Fibroblast of gingiva (primary cell): ENCODE measurements around the gene TTC34.
"Not testable (repeated sequence)": the region's sequence is repeated elsewhere in the genome, so short reads cannot be mapped to it uniquely, and the experiment has no call there.

Experiments used
- DNase-seq: peaks from one replicate; pipeline ENCODE4 v3.0.0-alpha.2; 2011; ENCODE audit warnings: low read depth

The TTC34 gene

DNA sequence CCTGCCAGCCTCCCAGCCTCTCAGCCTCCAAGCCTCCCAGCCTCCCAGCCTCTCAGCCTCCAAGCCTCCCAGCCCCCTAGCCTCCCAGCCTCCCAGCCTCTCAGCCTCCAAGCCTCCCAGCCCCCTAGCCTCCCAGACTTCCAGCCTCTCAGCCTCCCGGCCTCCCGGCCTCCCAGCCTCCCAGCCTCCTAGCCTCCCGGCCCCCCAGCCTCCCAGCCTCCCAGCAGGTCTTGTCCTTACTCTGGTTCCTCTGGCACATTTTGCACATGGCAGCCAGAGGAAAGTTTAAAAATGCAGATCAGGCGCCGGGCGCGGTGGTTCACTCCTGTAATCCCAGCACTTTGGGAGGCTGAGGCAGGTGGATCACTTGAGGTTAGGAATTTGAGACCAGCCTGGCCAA is 2.5 kb downstream of the TTC34 start:
- DNase-seq, result not testable (repeated sequence)

DNA sequence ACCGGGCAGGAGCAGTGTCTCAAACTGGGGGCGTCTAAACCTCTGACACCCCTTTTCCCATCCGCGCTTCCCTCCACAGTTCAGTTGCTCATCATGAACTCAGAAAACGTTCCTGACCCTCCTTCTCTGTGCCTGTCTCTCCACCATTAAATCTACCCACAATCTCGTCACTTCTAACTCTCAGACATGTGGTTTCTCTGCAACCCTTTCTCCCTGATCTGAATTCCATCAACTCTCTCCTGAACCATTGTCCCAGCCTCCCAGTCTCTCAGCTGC is 3.8 kb downstream of the TTC34 start:
- DNase-seq, result no peak

DNA sequence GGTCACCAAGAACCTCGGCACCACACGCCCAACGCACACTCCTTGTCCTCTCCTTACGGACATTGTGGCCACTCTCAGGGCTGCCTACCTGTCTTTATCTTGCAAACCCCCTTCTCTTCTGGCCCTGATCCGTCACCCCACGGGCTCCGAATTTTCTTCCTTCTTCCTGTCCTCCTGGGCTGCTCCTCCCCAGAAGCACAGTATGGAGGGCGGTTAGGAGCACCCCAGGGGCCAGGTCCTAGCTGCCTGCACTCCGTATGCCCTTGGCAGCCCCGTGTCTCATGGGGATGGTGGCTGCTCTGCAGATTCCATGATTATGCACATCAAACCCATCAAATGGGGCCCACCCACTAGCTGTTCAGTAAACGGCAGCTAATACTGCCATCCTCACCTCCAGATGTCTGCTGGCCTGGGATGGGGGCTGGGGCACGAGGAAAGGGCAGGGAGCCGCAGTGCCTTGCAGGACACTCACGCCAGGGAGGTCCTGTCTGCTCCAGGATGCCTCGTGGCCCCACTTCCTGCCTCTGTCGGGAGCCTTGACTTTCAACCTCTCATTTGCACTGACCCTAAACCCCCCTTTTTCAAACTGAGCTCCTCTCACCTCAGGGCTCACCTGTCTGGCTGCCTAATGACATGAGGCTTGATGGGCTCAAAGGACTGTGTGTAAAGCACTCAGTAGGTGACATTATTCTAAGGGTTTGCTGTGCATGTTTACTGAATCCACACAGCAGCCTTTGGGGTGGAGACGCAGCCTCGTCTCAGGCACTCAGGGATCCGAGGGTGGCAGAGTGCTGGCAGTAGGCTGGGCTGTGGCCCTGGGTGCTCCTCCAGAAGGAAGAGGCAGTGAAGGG is 4.4 kb downstream of the TTC34 start:
- DNase-seq, result no peak

DNA sequence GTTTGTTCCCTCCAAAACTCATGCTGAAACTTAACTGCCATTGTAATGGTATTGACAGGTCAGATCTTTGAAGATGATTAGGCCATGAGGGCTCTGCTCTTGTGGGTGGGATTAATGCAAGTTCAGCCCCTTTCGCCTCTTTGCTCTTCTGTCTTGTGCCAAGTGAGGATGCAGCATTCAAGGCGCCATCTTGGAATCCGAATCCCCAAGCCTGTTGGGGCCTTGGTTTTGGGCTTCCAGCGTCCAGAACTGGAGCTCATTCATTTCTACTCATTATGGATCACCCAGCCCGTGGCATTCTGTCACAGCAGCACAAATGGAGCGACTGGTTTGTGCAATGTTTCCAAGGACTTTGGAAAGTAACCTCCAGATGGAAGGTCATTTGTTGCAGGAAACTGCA is 5.6 kb downstream of the TTC34 start:
- DNase-seq, result no peak

DNA sequence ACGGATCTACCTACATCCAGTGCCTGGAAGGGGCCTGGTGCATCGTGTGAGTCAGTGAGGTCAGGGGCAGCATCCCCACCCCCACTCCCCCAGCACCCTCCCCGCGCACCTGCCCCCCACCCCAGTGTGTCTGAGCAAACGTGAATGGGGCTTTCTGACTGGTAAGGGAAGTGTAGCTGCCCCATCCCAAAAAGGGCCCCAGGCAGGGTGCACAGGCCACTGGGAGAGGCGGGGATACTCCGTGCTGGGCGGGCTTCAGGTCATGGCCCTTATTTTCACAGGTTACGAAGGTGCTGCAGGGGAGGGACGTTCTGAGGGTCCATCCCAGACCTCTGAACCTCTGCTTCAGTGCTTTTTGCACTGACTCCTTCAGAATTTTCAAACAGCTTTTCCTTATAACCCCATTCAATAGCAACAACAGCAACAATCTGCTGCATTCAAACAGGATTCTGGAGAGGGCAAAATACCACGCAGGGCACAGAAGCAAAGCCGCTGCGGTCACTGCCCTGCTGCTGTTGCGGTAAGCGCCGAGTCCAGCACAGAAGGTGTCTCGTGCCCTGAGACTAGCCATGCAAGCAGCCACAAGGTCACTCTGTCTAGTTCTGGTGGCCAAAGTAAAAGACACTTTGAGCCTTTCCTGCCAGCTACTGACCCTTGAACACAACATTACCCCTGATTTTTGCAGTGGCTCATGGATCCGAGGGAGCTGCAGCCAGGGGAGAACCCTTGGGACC is 10.3 kb downstream of the TTC34 start:
- no peak for DNase-seq

DNA sequence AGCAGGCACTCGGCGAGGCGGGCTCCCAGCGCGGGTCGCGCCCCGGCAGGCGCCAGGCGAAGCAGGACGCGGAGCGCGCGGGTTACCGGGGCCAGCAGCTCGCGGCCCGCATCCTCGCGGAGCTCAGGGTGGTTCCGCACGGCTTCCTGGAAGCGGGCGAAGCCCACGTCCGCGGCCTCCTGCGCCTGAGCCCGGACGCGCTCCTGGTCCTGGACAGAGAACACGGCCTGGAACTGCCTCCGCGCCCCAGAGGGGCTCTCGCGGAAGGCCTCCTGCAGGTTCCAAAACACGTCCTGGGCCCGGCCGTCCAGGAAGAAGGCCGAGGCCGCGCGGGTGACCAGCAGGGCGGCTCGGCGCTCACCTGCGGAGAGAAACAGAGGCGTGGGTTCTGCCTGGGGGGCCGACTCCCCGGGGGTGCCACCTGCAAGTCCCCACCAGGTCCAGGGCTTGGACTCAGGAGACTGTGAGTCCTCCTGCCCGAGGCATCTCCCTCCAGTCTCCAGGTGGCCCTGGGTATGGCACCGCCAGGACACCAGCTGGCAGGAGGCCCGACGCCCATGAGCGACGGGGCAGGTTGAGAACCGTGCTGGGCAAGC is 11.4 kb downstream of the TTC34 start:
- DNase-seq, result no peak

DNA sequence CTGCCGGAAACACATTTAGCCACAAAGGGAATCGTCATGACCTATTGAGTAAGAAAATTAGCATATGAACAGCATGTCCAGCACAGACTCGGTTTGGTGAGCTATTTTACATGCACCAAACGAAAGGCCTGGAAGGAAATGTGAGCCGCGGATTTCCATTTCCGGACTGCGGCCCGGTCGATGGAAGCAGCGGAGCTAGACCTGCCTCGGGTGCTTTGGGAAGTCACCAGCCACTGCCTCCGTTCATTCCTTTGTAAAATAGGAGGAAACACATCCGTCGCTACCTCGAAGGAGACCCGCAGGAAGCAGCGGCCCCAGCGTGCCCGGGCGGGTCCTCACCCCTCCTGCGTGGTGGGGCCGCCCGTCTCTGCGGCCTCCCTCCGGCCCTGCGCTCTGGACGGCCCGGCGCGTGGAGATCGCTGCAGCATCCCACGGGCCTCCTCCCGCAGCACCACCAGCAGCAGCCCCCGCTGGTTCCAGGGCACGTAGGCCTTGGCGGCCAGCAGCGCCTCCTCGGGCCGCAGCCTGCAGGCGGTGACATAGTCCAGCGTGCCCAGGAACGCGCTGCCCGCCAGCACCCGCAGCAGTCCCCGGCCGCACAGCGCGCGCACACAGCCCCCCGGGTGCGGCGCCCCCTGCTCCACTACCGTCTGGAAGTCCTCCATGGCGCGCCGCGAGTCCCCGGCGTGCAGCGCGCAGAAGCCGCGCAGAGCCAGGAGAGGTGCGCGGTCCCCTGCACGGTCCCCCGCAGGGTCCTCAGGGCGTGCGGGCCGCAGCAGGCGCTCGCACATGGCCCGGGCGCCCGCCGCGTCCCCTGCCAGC is 12.1 kb downstream of the TTC34 start:
- no peak for DNase-seq

DNA sequence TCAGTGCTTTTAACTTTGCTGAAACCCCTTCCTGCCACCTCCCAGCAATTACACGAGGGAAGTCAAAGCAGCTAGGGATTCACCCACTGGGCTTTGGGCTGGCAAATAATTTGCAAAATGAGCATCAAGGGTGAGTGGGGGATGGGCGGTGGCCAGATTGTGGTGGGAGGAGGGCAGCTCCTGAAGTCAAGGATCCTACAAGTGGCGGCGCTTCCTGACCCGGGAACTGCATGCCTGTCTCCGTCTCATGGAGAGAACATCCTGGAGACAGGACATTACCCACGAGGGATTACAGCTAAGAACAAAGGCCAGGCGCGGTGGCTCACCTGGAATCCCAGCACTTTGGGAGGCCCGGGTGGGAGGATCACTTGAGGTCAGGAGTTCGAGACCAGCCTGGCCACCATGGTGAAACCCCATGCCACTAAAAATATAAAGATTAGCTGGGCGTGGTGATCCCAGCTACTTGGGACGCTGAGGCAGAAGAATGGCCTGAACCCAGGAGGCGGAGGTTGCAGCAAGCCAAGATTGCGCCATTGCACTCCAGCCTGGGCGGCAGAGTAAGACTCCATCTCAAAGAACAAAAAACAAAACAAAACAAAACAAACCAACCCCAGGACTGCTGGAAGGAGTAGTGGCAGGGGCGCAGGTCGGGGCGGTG is 12.9 kb downstream of the TTC34 start:
- DNase-seq, result no peak

DNA sequence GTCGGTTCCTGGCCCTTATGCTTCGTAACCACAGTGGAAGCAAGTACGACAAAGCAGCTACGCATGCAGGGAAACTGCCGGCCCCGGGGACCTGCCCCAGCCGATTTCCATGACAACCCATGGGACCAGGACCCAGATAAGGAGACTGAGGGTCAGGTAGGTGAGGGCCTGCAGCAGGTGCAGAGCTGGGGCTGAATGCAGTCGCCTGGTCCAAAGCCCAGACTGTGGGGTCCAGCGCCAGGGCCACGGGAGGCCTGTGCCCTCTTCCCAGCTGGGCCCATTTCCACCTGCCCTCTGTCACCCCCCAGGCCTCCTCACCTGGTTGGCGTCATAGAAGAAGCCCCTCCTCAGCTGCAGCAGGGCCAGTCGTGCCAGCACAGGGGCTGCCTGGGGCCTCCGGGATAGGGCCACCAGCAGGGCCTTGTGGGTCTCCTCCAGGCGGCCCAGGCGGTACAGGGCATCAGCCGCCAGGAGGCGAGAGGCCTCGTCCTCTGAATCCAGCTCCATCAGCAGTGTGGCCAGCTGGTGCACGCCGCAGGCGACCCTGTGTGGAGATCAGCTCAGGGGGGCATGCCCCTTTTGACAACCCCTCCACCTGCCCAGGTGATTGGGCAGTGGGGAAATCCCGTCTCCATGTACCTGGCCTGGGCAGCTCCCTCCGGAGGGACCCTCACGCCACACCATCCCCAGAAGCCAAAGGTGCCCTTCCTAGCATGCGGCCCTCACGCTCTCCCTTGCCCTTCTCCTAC is 14.2 kb downstream of the TTC34 start:
- no peak for DNase-seq

DNA sequence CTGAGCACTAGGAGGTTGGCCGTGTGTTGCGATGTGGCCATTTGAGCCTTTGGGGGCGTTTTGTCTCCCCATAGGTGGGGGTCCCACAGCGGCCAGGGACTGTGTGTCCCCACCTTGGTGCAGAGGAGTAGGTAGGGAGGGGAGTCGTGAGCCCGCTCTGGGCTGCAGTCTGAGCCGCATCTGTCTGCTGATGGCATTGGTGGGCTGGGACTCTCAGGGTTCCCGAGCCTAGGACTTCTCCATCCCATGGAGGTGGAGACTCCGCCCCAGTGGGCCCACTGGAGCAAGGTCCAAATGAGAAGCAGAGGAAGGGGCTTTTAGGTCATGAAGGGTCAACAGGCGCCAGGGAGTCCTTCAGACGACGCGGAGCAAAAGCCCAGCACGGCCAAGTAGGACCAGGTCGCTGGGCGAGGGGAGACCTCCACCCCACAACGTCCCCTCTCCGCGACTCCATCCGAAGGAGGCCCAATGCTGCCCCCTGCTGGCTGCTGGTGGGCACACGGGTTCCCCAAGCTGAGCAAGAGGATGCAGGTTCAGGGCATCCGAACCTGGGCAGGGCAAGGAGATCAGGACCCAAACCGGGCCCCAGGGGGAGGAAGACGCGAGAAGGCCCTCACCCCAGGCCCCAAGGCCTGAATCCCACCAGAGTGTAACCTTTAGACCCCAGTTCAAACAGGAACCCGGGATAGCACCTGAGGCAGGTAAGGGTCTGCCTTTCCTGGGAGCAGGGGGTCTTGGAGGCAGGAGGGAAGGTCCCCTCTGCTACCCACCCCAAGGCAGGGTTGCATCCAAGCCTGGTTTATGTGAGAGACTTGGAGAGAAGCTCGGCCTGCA is 14.9 kb downstream of the TTC34 start:
- DNase-seq, result no peak

DNA sequence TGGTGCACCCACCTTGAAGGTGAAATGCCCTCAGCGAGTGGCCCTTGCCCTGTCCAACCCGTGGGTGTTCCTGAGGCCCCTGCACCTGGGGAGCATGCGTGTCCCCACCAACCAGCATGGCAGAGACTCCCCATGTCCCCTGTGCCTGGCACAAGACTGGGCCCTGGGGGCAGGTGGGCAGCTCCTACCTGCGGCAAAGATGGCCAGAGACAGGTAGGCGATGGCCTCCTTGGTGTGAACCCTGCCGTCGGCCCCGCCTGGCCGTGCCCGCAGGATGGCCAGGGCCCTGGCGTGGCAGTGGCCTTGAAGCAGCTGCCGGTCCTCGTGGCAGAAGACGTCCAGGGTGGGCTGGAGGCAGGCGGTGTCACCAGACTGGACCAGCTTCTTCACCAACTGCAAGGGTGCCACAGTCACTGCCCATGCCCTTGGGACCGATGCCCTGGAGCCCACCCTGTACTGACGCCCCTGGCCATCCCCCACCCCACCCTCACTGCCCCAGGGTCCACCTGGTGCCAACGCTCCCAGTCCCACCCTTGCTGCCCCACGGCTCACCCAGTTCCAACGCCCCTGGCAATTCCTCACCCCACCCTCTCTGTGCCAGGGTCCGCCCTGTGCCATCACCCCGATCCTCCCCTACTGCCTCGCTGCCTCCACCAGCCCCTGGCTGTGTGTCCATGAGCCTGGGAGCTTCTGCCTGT is 15.7 kb downstream of the TTC34 start:
- no peak for DNase-seq

DNA sequence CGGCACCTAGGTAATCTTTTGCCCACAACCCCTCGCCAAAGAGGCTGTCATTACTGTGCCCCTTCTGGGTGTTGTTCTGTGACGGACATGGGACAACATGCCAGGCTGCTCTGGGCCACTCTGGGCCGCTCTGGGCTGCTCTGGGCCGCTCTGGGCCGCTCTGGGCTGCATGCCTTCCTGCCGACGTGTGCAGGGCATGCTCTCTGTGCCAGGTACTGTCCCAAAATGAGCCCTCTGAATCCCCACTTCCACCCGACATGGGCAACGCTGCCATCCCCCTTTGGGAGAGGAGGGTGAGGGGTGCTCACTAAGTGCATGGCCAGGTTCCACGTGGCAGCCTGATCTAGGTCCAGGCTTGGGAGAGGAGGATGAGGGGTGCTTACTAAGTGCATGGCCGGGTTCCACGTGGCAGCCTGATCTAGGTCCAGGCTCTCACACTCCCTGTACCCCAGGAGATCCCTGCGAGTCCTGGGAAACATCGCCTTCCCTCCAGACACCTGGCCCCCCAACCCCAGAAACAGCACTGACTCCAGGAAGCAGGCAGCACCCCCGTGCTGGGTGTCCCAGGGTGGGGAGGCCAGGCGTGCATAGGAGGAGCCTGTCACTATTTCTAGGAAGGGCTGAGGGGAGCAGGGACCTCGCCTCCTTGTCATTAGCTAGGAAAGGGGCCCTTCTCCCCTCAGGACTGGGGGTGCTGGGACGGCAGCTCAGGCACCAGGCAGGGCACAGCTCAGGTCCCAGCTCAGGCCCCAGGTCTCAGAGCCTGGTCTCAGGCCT is 16.5 kb downstream of the TTC34 start:
- no peak for DNase-seq

DNA sequence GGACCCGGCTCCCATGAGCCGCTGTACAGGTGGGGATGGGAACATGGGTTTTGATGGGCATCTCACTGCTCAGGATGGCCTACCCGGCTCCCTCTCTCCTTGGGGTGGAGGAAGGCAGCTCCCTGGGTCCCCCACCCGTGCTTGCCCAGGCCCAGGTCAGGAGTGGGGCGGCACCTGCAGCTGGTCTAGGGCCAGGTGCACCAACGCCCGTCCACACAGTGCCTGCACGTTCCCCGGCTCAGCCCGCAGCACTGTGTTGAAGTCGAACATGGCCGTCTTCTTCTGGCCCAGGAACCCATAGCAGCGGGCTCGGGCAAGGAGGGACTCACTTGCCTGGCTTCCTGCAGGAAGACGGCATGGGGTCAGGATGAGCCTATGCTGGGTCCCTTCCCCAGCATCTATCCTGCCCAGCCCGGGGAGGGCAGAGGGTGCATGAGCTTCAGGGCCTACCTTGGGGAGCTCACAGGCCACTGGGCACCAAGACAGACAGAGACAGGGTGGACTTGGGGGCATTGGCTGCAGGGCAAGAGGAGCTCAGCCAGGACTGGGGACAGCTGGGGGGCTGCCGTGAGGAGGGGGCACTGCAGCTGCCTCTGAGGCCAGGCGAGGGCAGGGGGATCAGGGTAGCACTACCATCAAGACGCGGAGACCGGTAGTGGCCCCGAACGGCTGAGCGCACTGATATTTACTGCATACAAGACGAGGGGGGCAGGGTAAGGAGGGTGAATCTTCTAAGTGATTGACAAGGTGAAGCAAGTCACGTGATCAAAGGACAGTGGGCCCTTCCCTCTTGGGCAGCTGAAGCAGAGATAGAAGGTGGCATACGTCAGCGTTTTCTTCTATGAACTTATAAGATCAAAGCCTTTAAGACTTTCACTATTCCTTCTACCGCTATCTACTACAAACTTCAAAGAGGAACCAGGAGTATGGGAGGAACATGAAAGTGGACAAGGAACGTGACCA is 17.8 kb downstream of the TTC34 start:
- no peak for DNase-seq

DNA sequence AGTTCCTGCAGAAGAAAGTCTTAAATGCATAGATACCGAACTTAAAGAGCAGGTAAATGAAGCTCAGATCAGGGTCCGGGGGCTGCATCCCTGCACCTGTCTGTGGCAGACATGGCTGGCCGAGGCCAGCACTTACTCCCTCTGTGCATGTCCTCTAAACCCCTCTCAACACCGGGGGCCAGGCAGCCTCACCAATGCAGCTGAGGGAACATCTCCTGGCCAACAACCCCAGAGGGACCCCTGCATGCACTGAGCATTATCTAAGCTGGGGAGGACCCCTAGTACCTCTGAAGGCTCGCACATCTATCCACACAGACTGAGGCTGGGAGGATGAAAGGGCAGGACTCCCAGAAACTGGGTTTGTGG is 18.4 kb downstream of the TTC34 start:
- no peak for DNase-seq

DNA sequence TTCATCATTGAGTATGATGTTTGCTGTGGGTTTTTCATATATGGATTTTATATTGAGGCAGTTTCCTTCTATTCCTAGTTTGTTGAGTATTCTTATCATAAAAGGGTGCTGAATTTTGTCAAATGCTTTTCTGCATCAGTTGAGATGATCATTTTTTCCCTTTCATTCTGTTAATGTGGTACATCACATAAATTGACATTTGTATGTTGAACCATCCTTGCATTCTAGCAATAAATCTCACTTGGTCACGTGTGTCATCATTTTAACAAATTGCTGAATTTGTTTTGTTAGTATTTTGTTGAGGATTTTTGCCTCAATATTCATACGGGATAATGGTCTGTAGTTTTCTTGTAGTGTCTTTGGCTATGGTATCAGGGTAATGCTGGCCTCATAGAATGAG is 19.9 kb downstream of the TTC34 start:
- DNase-seq, result no peak

DNA sequence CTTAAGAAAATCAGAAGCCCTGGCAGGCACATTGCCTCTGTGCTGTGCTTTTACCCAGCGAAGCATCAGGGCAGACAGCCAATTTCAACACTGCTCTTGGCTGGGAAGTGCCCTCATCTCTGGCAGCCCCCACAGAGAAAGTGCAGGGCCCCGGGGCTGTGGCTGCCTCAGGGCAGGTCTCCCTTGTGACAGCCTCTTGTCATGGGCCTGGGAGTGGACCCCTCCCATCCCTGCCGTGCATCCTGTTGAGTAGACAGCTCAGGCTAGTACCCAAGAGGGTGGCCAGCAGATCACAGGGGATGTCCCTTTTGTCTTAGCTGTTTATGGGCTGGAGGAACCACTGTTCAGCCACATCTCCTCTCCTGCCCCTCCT is 23.3 kb downstream of the TTC34 start:
- no peak for DNase-seq

DNA sequence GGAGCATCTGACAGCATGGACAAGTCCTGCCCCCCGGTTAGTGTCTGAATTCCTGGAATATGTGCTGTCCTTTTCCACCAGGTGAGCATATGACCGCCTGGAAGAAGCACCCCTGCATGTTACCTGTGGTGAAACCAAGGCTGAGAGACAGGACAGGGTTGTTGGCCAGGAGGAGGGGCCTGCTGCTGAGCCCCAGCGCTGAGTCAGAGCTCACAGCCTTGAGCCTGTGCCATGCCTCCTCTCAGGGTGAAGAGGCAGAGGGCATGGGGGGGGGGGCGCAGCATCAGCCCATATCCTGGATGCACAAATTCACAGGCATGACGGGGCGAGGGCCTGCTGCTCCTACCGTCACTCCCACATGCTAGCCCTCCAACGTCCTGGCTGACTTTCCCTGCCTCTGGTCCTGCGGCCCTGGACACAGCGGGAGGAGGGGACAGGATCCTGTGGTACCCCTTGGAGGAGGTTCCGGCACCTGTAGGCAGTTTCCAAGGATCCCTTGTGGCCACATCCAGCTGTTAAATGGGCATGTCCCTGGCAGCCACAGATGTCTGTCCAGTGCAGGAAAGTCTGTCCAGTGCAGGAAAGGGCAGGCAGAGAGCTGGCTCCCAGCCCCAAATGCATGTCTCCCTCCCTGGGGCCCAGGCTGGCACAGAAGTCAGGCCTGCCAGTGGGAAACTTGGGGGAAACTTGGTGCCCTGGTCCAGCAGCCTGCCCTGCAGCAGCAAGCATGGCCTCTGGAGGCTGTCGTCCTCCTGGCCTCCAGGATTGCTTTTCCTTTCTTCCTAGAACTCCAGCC is 23.9 kb downstream of the TTC34 start:
- no peak for DNase-seq
